ENCODE measurements around the gene RPP30. TPM values are rescaled to one million over a fixed set of nuclear protein-coding genes. Genes with fewer than 3 reads are reported as not detected.

The RPP30 gene
- total and polyA plus RNA-seq, 9 of the 15 experiments (the other 6 are each of a cell fraction or from before 2014, with no cell fraction given), result 37.3 to 170 (median 69.1) TPM

DNA sequence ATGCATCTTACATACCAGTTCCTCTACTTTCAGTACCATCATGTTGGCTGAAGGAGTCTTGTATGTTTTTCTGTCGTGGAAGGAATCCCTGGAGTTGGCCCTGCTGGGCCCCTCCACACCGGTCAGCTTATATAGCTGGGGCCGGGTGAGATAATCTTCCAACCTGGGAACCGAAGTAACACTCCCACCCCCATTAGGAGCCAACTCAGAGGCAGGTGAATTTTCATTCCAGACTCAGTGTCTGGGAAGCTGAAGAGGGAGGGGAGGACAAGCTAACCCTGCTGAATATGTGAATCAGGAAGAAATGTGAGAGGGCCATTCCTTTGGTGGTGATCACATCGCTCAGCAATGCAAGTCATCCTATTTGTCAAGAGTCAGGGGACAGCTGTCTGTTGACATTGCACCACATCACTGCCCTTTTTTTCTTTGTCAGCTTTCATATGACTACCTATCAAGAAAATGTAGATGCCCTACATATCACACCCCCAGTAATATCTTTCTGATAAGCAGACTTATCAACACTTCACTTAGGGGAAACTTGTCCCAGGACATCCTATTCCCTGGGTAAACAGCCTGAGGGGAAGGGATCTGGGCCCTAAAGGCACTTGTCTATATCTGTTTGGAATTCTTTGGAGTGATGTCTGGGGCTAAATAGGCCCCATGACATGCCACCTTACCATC, 49.4 kb downstream of the RPP30 start, which contains the start of gene ANKRD1 (continued):
- TF ChIP-seq, protein P1, sequence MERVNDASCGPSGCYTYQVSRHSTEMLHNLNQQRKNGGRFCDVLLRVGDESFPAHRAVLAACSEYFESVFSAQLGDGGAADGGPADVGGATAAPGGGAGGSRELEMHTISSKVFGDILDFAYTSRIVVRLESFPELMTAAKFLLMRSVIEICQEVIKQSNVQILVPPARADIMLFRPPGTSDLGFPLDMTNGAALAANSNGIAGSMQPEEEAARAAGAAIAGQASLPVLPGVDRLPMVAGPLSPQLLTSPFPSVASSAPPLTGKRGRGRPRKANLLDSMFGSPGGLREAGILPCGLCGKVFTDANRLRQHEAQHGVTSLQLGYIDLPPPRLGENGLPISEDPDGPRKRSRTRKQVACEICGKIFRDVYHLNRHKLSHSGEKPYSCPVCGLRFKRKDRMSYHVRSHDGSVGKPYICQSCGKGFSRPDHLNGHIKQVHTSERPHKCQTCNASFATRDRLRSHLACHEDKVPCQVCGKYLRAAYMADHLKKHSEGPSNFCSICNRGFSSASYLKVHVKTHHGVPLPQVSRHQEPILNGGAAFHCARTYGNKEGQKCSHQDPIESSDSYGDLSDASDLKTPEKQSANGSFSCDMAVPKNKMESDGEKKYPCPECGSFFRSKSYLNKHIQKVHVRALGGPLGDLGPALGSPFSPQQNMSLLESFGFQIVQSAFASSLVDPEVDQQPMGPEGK (CRISPR knock-in tag; IDR thresholded peaks at IDR 0.05; ENCODE audit: borderline replicate concordance), result no peak
- no peak for TF ChIP-seq POLR2AphosphoS5 (IDR thresholded peaks at IDR 0.05; ENCODE audit: control insufficient read depth, insufficient read depth, low read depth, low read length)
- no peak for TF ChIP-seq POLR2H (tag; IDR thresholded peaks at IDR 0.05; ENCODE audit: low read depth)
- no peak for TF ChIP-seq ZNF785 (CRISPR knock-in tag; IDR thresholded peaks at IDR 0.05)
- TF ChIP-seq U2AF1 (optimal IDR thresholded peaks at IDR 0.05; ENCODE audit: low read depth, low read length), result no peak
- no peak for TF ChIP-seq GABPB1 (CRISPR knock-in tag; IDR thresholded peaks at IDR 0.05)
- TF ChIP-seq XRCC4 (IDR thresholded peaks at IDR 0.05; ENCODE audit: extremely low read depth, insufficient read depth, insufficient read length), result no peak
- TF ChIP-seq ZNF655 (CRISPR knock-in tag; IDR thresholded peaks at IDR 0.05), result no peak
- TF ChIP-seq, protein P2, sequence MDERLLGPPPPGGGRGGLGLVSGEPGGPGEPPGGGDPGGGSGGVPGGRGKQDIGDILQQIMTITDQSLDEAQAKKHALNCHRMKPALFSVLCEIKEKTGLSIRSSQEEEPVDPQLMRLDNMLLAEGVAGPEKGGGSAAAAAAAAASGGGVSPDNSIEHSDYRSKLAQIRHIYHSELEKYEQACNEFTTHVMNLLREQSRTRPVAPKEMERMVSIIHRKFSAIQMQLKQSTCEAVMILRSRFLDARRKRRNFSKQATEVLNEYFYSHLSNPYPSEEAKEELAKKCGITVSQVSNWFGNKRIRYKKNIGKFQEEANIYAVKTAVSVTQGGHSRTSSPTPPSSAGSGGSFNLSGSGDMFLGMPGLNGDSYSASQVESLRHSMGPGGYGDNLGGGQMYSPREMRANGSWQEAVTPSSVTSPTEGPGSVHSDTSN (CRISPR knock-in tag; IDR thresholded peaks at IDR 0.05; ENCODE audit: low read depth), result no peak
- TF ChIP-seq, protein P2 (tag; conservative IDR thresholded peaks at IDR 0.05; ENCODE audit: low read depth), result peak; percentile 77
- no peak for TF ChIP-seq ARNT (IDR thresholded peaks at IDR 0.05)
- TF ChIP-seq ZNF316 (IDR thresholded peaks at IDR 0.05), result peak; percentile 46; the same call in 1 of the 2 replicates
- no peak for TF ChIP-seq SRF (CRISPR knock-in tag; IDR thresholded peaks at IDR 0.05)
- TF ChIP-seq CTBP1 (IDR thresholded peaks at IDR 0.05; ENCODE audit: borderline replicate concordance), result 0 out of 2 replicates have a peak, but pooled peaks have one; percentile 15
- no peak for TF ChIP-seq TRIM24 (IDR thresholded peaks at IDR 0.05)
- TF ChIP-seq ELK3 (CRISPR knock-in tag; IDR thresholded peaks at IDR 0.05), result no peak
- 0 out of 2 replicates have a peak, but pooled peaks have one; percentile 21 for TF ChIP-seq ATF7 (IDR thresholded peaks at IDR 0.05)
- TF ChIP-seq, protein P3, sequence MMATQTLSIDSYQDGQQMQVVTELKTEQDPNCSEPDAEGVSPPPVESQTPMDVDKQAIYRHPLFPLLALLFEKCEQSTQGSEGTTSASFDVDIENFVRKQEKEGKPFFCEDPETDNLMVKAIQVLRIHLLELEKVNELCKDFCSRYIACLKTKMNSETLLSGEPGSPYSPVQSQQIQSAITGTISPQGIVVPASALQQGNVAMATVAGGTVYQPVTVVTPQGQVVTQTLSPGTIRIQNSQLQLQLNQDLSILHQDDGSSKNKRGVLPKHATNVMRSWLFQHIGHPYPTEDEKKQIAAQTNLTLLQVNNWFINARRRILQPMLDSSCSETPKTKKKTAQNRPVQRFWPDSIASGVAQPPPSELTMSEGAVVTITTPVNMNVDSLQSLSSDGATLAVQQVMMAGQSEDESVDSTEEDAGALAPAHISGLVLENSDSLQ (IDR thresholded peaks at IDR 0.05), result peak; percentile 58
- no peak for TF ChIP-seq RUNX1 (IDR thresholded peaks at IDR 0.05; ENCODE audit: low read depth)
- peak; percentile 26; the same call in 1 of the 2 replicates for TF ChIP-seq C11orf30 (IDR thresholded peaks at IDR 0.05; ENCODE audit: low read depth)
- no peak for TF ChIP-seq SPI1 (IDR thresholded peaks at IDR 0.05; ENCODE audit: borderline replicate concordance, low read depth, low read length)

Data from K562 (cell line).